HEK293 (cell line): ENCODE results near the gene PCNX3.

Source experiments
- CTCF ChIA-PET: fragments of 350-600 bp; formaldehyde crosslinking; extraction: SDS; loops from one replicate; lab custom pipeline; 2021; ENCODE audit warnings: antibody characterized with exemption; lab: Yijun Ruan, JAX
- POLR2A ChIA-PET: fragments of 300-600 bp; formaldehyde crosslinking; extraction: SDS; loops from one replicate; lab custom pipeline; 2020; ENCODE audit warnings: antibody characterized with exemption, inconsistent platforms; lab: Yijun Ruan, JAX
- H3K27ac ChIP-seq: fragments of 200-500 bp; sonication (Bioruptor generic); 2 replicates; pipeline ENCODE4 v1.5.1; 2014; ENCODE audit warnings: low read depth, low read length, control low read depth, inconsistent platforms; ENCODE audit errors: extremely low read depth
- H3K36me3 ChIP-seq, 2 experiments: fragments of 200-500 bp in 1 of 2; sonication (Bioruptor generic) in 1 of 2; 1 replicate in 1 of 2; 2 replicates in 1 of 2; pipeline ENCODE4 v1.5.1; 2014 to 2017; ENCODE audit warnings: inconsistent platforms in 2 of 2, low read length in 2 of 2; ENCODE audit not compliant: control insufficient read depth in 2 of 2, insufficient read depth in 1 of 2
- H3K4me1 ChIP-seq: fragments of 200-500 bp; sonication (Bioruptor generic); 2 replicates; pipeline ENCODE4 v1.5.1; 2014; ENCODE audit warnings: mild to moderate bottlenecking, low read length, inconsistent platforms; ENCODE audit not compliant: control insufficient read depth, insufficient read depth
- H3K4me3 ChIP-seq: 2 replicates; pipeline ENCODE4 v1.5.1; 2011; ENCODE audit warnings: low read depth, mild to moderate bottlenecking, control low read depth, low read length, moderate library complexity
- H3K9me3 ChIP-seq: fragments of 200-500 bp; sonication (Bioruptor generic); 2 replicates; pipeline ENCODE4 v1.5.1; 2014; ENCODE audit warnings: low read depth, low read length, inconsistent platforms; ENCODE audit not compliant: control insufficient read depth, insufficient read depth
- AEBP2 ChIP-seq: fragments of 450-650 bp; formaldehyde crosslinking; IDR thresholded peaks from 2 replicates; pipeline ENCODE4 v1.5.1; 2016; ENCODE audit warnings: missing biosample characterization, missing genetic modification characterization, borderline replicate concordance
- BCL11A ChIP-seq: fragments of 450-650 bp; formaldehyde crosslinking; IDR thresholded peaks from 2 replicates; pipeline ENCODE4 v1.5.1; 2016; ENCODE audit warnings: low read depth, missing biosample characterization, missing genetic modification characterization
- BCL11B ChIP-seq: fragments of 450-650 bp; formaldehyde crosslinking; IDR thresholded peaks from 2 replicates; pipeline ENCODE4 v1.5.1; 2016; ENCODE audit warnings: low read depth, missing biosample characterization, missing genetic modification characterization
- GLI4 ChIP-seq: fragments of 450-650 bp; formaldehyde crosslinking; IDR thresholded peaks from 2 replicates; pipeline ENCODE4 v1.5.1; 2016; ENCODE audit warnings: missing biosample characterization, missing genetic modification characterization
- HIC1 ChIP-seq: fragments of 450-650 bp; formaldehyde crosslinking; IDR thresholded peaks from 2 replicates; pipeline ENCODE4 v1.5.1; 2016; ENCODE audit warnings: missing biosample characterization, missing genetic modification characterization
- HOXD13 ChIP-seq: sonication (generic); formaldehyde crosslinking; IDR thresholded peaks from 2 replicates; pipeline ENCODE4 v1.8.0; 2022; ENCODE audit warnings: missing genetic modification reagents, borderline replicate concordance
- KLF7 ChIP-seq: fragments of 450-650 bp; formaldehyde crosslinking; IDR thresholded peaks from 2 replicates; pipeline ENCODE4 v1.5.1; 2016; ENCODE audit warnings: missing biosample characterization, missing genetic modification characterization, borderline replicate concordance
- PRDM1 ChIP-seq: fragments of 450-650 bp; formaldehyde crosslinking; IDR thresholded peaks from 2 replicates; pipeline ENCODE4; 2016; ENCODE audit warnings: missing biosample characterization, missing genetic modification characterization
- WT1 ChIP-seq: fragments of 450-650 bp; formaldehyde crosslinking; IDR thresholded peaks from 2 replicates; pipeline ENCODE4 v1.5.1; 2016; ENCODE audit warnings: missing biosample characterization, missing genetic modification characterization
- ZBTB21 ChIP-seq: fragments of 450-650 bp; formaldehyde crosslinking; IDR thresholded peaks from 2 replicates; pipeline ENCODE4 v1.5.1; 2017; ENCODE audit warnings: missing biosample characterization, missing genetic modification characterization
- ZBTB7A ChIP-seq: fragments of 450-650 bp; formaldehyde crosslinking; IDR thresholded peaks from 2 replicates; pipeline ENCODE4 v1.5.1; 2016; ENCODE audit warnings: low read depth, missing biosample characterization, missing genetic modification characterization
- ZIC2 ChIP-seq: fragments of 450-650 bp; formaldehyde crosslinking; IDR thresholded peaks from 2 replicates; pipeline ENCODE4 v1.5.1; 2016; ENCODE audit warnings: missing biosample characterization, missing genetic modification characterization
- ZNF174 ChIP-seq: fragments of 450-650 bp; formaldehyde crosslinking; IDR thresholded peaks from 2 replicates; pipeline ENCODE4 v1.5.0; 2017; ENCODE audit warnings: missing biosample characterization, mild to moderate bottlenecking, missing genetic modification characterization
- ZNF175 ChIP-seq: fragments of 450-650 bp; formaldehyde crosslinking; IDR thresholded peaks from 2 replicates; pipeline ENCODE4 v1.5.1; 2016; ENCODE audit warnings: missing biosample characterization, missing genetic modification characterization
- ZNF184 ChIP-seq: fragments of 450-650 bp; IDR thresholded peaks from 2 replicates; pipeline ENCODE4 v1.5.1; 2018; ENCODE audit warnings: missing biosample characterization, mild to moderate bottlenecking, missing genetic modification characterization
- ZNF391 ChIP-seq: fragments of 450-650 bp; formaldehyde crosslinking; IDR thresholded peaks from 2 replicates; pipeline ENCODE4 v1.5.1; 2016; ENCODE audit warnings: low read depth, missing biosample characterization, missing genetic modification characterization, borderline replicate concordance
- ZNF513 ChIP-seq: fragments of 450-650 bp; IDR thresholded peaks from 2 replicates; pipeline ENCODE4 v1.5.1; 2018; ENCODE audit warnings: missing biosample characterization, missing genetic modification characterization
- ZNF514 ChIP-seq: fragments of 450-650 bp; formaldehyde crosslinking; IDR thresholded peaks from 2 replicates; pipeline ENCODE4 v1.5.1; 2016; ENCODE audit warnings: missing biosample characterization, missing genetic modification characterization
- ZNF529 ChIP-seq: fragments of 450-650 bp; formaldehyde crosslinking; IDR thresholded peaks from 2 replicates; pipeline ENCODE4 v1.5.1; 2017; ENCODE audit warnings: missing genetic modification characterization, missing biosample characterization; ENCODE audit not compliant: insufficient replicate concordance
- ZNF548 ChIP-seq: fragments of 450-650 bp; formaldehyde crosslinking; IDR thresholded peaks from 2 replicates; pipeline ENCODE4 v1.5.1; 2016; ENCODE audit warnings: missing biosample characterization, missing genetic modification characterization
- ZNF664 ChIP-seq: fragments of 450-650 bp; formaldehyde crosslinking; IDR thresholded peaks from 2 replicates; pipeline ENCODE4 v1.5.1; 2016; ENCODE audit warnings: missing biosample characterization, missing genetic modification characterization
- ZNF776 ChIP-seq: fragments of 450-650 bp; formaldehyde crosslinking; IDR thresholded peaks from 2 replicates; pipeline ENCODE4 v1.5.0; 2017; ENCODE audit warnings: missing biosample characterization, missing genetic modification characterization, borderline replicate concordance
- ZNF777 ChIP-seq: fragments of 450-650 bp; formaldehyde crosslinking; IDR thresholded peaks from 2 replicates; pipeline ENCODE4 v1.5.1; 2017; ENCODE audit warnings: missing biosample characterization, missing genetic modification characterization, borderline replicate concordance

Gene PCNX3

GRCh38 chr11:65580031-65580692 is 35.4 kb upstream of the PCNX3 start:
- ChIA-PET POLR2A (interaction anchor here (0.7 kb wide), 1 partner anchor 20 kb away, joined by 3 read pairs; no protein-coding TSS in a partner anchor), CTCF (interaction anchor here (0.7 kb wide), 2 partner anchors 14 to 39 kb away, joined by 3 read pairs; no protein-coding TSS in a partner anchor)

GRCh38 chr11:65580756-65581155 is 34.8 kb upstream of the PCNX3 start:
- H3K36me3 ChIP-seq: peaks cover 0 to 7% of the 10 kb centered on the region in 2 experiments; a peak in 1 of 3 replicates
- H3K9me3 ChIP-seq: no peaks in the 10 kb centered on the region
- no peak for TF ChIP-seq GLI4 (tag by site-specific recombination)
- TF ChIP-seq ZNF548: no peak
- no peak for TF ChIP-seq HIC1 (tag by site-specific recombination)
- TF ChIP-seq ZNF513 (tag by site-specific recombination): no peak
- TF ChIP-seq KLF7: no peak
- TF ChIP-seq WT1 (tag by site-specific recombination): no peak
- no peak for TF ChIP-seq ZBTB21 (tag by site-specific recombination)
- TF ChIP-seq ZIC2: no peak
- no peak for TF ChIP-seq ZNF776 (tag by site-specific recombination)
- TF ChIP-seq AEBP2: no peak
- TF ChIP-seq ZNF529 (tag by site-specific recombination): no peak
- TF ChIP-seq ZBTB7A (tag by site-specific recombination): no peak
- no peak for TF ChIP-seq ZNF777 (tag by site-specific recombination)
- no peak for TF ChIP-seq ZNF664 (tag by site-specific recombination)
- TF ChIP-seq ZNF514 (tag by site-specific recombination): no peak
- TF ChIP-seq ZNF174 (tag by site-specific recombination): no peak
- TF ChIP-seq ZNF175 (tag by site-specific recombination): no peak
- TF ChIP-seq PRDM1 (tag by site-specific recombination): no peak
- TF ChIP-seq HOXD13 (CRISPR knock-in tag): no peak
- TF ChIP-seq ZNF391 (tag by site-specific recombination): no peak
- peaks cover 4% of the 10 kb centered on the region; the same call in 1 of the 2 replicates for H3K4me1 ChIP-seq
- CTCF ChIA-PET: interaction anchor here (1.9 kb wide), 1 partner anchor 12 kb away, joined by 4 read pairs; no protein-coding TSS in a partner anchor
- POLR2A ChIA-PET: interaction anchor here (0.9 kb wide), 1 partner anchor 32 kb away, joined by 3 read pairs; no protein-coding TSS in a partner anchor
- H3K4me3 ChIP-seq: no peak overlapping the region
- no peak overlapping the region for H3K27ac ChIP-seq

More at GRCh38 chr11:65580031-65580692, 35.4 kb upstream of the PCNX3 start:
- Histone ChIP-seq H3K4me1 (peaks cover 4% of the 10 kb centered on the region; the same call in 1 of the 2 replicates), H3K9me3 (no peaks in the 10 kb centered on the region), H3K27ac (no peak overlapping the region), H3K4me3 (no peak overlapping the region), H3K36me3 (peaks cover 0 to 8% of the 10 kb centered on the region in 2 experiments; a peak in 1 of 3 replicates)
- TF ChIP-seq ZNF184 (tag by site-specific recombination): no peak
- 0 out of 2 replicates have a peak, but pooled peaks have one; percentile 46 for TF ChIP-seq BCL11A (tag by site-specific recombination)
- TF ChIP-seq BCL11B (tag by site-specific recombination): peak; percentile 89
- no peak for TF ChIP-seq ZNF175 (tag by site-specific recombination)
